ENCODE measurements around the gene SCYGR5. TPM values are rescaled to one million over a fixed set of nuclear protein-coding genes. Genes with fewer than 3 reads are reported as not detected.

SCYGR5 gene
- polyA plus RNA-seq, 1 donor (not counting 4 experiments of a cell fraction or from before 2014, with no cell fraction given) = not detected

- H3K9me3 ChIP-seq (ENCODE audit: control insufficient read depth, low read depth, low read length) = no peaks in the 10 kb centered on the region
- FAIRE-seq = no peak
- H3K27me3 ChIP-seq (ENCODE audit: control insufficient read depth, extremely low read depth, insufficient read depth, low read length) = no peaks in the 10 kb centered on the region
- no peaks in the 10 kb centered on the region for H3K9me1 ChIP-seq (ENCODE audit: control insufficient read depth, extremely low read depth, insufficient read depth, low read length)
- TF ChIP-seq, protein P1, sequence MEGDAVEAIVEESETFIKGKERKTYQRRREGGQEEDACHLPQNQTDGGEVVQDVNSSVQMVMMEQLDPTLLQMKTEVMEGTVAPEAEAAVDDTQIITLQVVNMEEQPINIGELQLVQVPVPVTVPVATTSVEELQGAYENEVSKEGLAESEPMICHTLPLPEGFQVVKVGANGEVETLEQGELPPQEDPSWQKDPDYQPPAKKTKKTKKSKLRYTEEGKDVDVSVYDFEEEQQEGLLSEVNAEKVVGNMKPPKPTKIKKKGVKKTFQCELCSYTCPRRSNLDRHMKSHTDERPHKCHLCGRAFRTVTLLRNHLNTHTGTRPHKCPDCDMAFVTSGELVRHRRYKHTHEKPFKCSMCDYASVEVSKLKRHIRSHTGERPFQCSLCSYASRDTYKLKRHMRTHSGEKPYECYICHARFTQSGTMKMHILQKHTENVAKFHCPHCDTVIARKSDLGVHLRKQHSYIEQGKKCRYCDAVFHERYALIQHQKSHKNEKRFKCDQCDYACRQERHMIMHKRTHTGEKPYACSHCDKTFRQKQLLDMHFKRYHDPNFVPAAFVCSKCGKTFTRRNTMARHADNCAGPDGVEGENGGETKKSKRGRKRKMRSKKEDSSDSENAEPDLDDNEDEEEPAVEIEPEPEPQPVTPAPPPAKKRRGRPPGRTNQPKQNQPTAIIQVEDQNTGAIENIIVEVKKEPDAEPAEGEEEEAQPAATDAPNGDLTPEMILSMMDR (optimal IDR thresholded peaks at IDR 0.05 in 1 of 3, IDR thresholded peaks at IDR 0.05 in 1 of 3, conservative IDR thresholded peaks at IDR 0.05 in 1 of 3; ENCODE audit: extremely low read depth in 1 of 3, insufficient read depth in 2 of 3, low read length in 3 of 3) = no peak
- no peak for TF ChIP-seq EZH2 (IDR thresholded peaks at IDR 0.05; ENCODE audit: low read length)
- no peak overlapping the region for H3K4me2 ChIP-seq (ENCODE audit: control insufficient read depth, extremely low read depth, insufficient read depth, low read depth, low read length)
- H3K79me2 ChIP-seq (ENCODE audit: control insufficient read depth, insufficient read depth, low read length) = no peaks in the 10 kb centered on the region
- no peaks in the 10 kb centered on the region for H3K4me1 ChIP-seq (ENCODE audit: control insufficient read depth, extremely low read depth, insufficient read depth, low read length)
- H3K9ac ChIP-seq (ENCODE audit: control insufficient read depth, extremely low read depth, insufficient read depth, low read length) = no peak overlapping the region
- no peak for DNase-seq (ENCODE audit: low read depth, low spot score)
- no peak overlapping the region for H3K27ac ChIP-seq (ENCODE audit: control insufficient read depth, insufficient read depth, low read length)
- H3K4me3 ChIP-seq (ENCODE audit: control insufficient read depth in 2 of 3, extremely low read depth in 1 of 3, insufficient read depth in 2 of 3, low read depth in 1 of 3, low read length in 3 of 3) = no peak overlapping the region
- H2AFZ ChIP-seq (ENCODE audit: control insufficient read depth, low read length) = no peak overlapping the region
- no peaks in the 10 kb centered on the region for H3K36me3 ChIP-seq (ENCODE audit: control insufficient read depth in 2 of 2, extremely low read depth in 1 of 2, insufficient read depth in 2 of 2, low read length in 2 of 2)
- H4K20me1 ChIP-seq (ENCODE audit: control insufficient read depth, extremely low read depth, insufficient read depth, low read length) = no peaks in the 10 kb centered on the region
- dilution Hi-C loops (cut with MboI; ENCODE audit: extremely low pct_ligation_motif_present, low sequenced_read_pairs) = no loop called here
These were observed 44.4 kb downstream of the SCYGR5 start for GRCh38 chr2:227710986-227711385.

GRCh38 chr2:227713291-227713690, 46.7 kb downstream of the SCYGR5 start:
- FAIRE-seq = no peak

More at GRCh38 chr2:227713291-227713690, 46.7 kb downstream of the SCYGR5 start:
- no peak overlapping the region for H3K4me2 ChIP-seq (ENCODE audit: control insufficient read depth, extremely low read depth, insufficient read depth, low read depth, low read length)
- no peaks in the 10 kb centered on the region for H3K4me1 ChIP-seq (ENCODE audit: control insufficient read depth, extremely low read depth, insufficient read depth, low read length)
- H3K9me3 ChIP-seq (ENCODE audit: control insufficient read depth, low read depth, low read length) = no peaks in the 10 kb centered on the region
- no peaks in the 10 kb centered on the region for H3K79me2 ChIP-seq (ENCODE audit: control insufficient read depth, insufficient read depth, low read length)
- H3K9ac ChIP-seq (ENCODE audit: control insufficient read depth, extremely low read depth, insufficient read depth, low read length) = no peak overlapping the region
- H3K4me3 ChIP-seq (ENCODE audit: control insufficient read depth in 2 of 3, extremely low read depth in 1 of 3, insufficient read depth in 2 of 3, low read depth in 1 of 3, low read length in 3 of 3) = no peak overlapping the region
- no peak overlapping the region for H2AFZ ChIP-seq (ENCODE audit: control insufficient read depth, low read length)
- no peaks in the 10 kb centered on the region for H3K27me3 ChIP-seq (ENCODE audit: control insufficient read depth, extremely low read depth, insufficient read depth, low read length)
- DNase-seq (ENCODE audit: low read depth, low spot score) = no peak
- H3K36me3 ChIP-seq (ENCODE audit: control insufficient read depth in 2 of 2, extremely low read depth in 1 of 2, insufficient read depth in 2 of 2, low read length in 2 of 2) = no peaks in the 10 kb centered on the region
- no peak overlapping the region for H3K27ac ChIP-seq (ENCODE audit: control insufficient read depth, insufficient read depth, low read length)
- dilution Hi-C loops (cut with MboI; ENCODE audit: extremely low pct_ligation_motif_present, low sequenced_read_pairs) = no loop called here
- H4K20me1 ChIP-seq (ENCODE audit: control insufficient read depth, extremely low read depth, insufficient read depth, low read length) = no peaks in the 10 kb centered on the region
- TF ChIP-seq, protein P1 (optimal IDR thresholded peaks at IDR 0.05 in 1 of 3, IDR thresholded peaks at IDR 0.05 in 1 of 3, conservative IDR thresholded peaks at IDR 0.05 in 1 of 3; ENCODE audit: extremely low read depth in 1 of 3, insufficient read depth in 2 of 3, low read length in 3 of 3) = no peak
- TF ChIP-seq EZH2 (IDR thresholded peaks at IDR 0.05; ENCODE audit: low read length) = no peak
- H3K9me1 ChIP-seq (ENCODE audit: control insufficient read depth, extremely low read depth, insufficient read depth, low read length) = no peaks in the 10 kb centered on the region
